ENCODE measurements around the gene NRXN3.

The NRXN3 gene

GRCh38 chr14:79464468-79464867 lies 1294.3 kb downstream of the NRXN3 start:
- DNase-seq, result no peak

- no peak for DNase-seq
These were observed 1295.5 kb downstream of the NRXN3 start for GRCh38 chr14:79465651-79466050.

GRCh38 chr14:79466938-79467527 lies 1296.9 kb downstream of the NRXN3 start:
- no peak for DNase-seq

- DNase-seq, result no peak
These were observed 1297.7 kb downstream of the NRXN3 start for GRCh38 chr14:79467835-79468234.

- DNase-seq, result no peak
These were observed 1298.3 kb downstream of the NRXN3 start for GRCh38 chr14:79468486-79468885.

- no peak for DNase-seq
These were observed 1303.5 kb downstream of the NRXN3 start for GRCh38 chr14:79473651-79474050.

- DNase-seq, result no peak
These were observed 1305.8 kb downstream of the NRXN3 start for GRCh38 chr14:79475887-79476532.

GRCh38 chr14:79476552-79476951 lies 1306.4 kb downstream of the NRXN3 start:
- no peak for DNase-seq

- no peak for DNase-seq
These were observed 1310.0 kb downstream of the NRXN3 start for GRCh38 chr14:79480212-79480611.

GRCh38 chr14:79482825-79483224 lies 1312.7 kb downstream of the NRXN3 start:
- DNase-seq, result no peak

- DNase-seq, result no peak
These were observed 1313.6 kb downstream of the NRXN3 start for GRCh38 chr14:79483477-79484388.

- DNase-seq, result no peak
These were observed 1317.5 kb downstream of the NRXN3 start for GRCh38 chr14:79487632-79488031.

- no peak for DNase-seq
These were observed 1321.0 kb downstream of the NRXN3 start for GRCh38 chr14:79491161-79491560.

- DNase-seq, result no peak
These were observed 1323.0 kb downstream of the NRXN3 start for GRCh38 chr14:79493081-79493645.

GRCh38 chr14:79496701-79497100 lies 1326.5 kb downstream of the NRXN3 start:
- DNase-seq, result no peak

- no peak for DNase-seq
These were observed 1330.3 kb downstream of the NRXN3 start for GRCh38 chr14:79500489-79500888.

GRCh38 chr14:79502136-79502750 lies 1332.1 kb downstream of the NRXN3 start:
- DNase-seq, result no peak

- DNase-seq, result no peak
These were observed 1332.6 kb downstream of the NRXN3 start for GRCh38 chr14:79502751-79503148.

GRCh38 chr14:79510659-79511058 lies 1340.5 kb downstream of the NRXN3 start:
- DNase-seq, result no peak

- DNase-seq, result no peak
These were observed 1341.0 kb downstream of the NRXN3 start for GRCh38 chr14:79511146-79511545.

GRCh38 chr14:79513446-79513845 lies 1343.3 kb downstream of the NRXN3 start:
- DNase-seq, result no peak

- no peak for DNase-seq
These were observed 1344.5 kb downstream of the NRXN3 start for GRCh38 chr14:79514700-79515099.

GRCh38 chr14:79515158-79515557 lies 1345.0 kb downstream of the NRXN3 start:
- DNase-seq, result no peak

Measured in stimulated activated CD8-positive, alpha-beta memory T cell treated with anti-CD3 and anti-CD28 coated beads, Interleukin-4, amount 100 ng/mL, for 48 hours (primary cell).